HepG2 (cell line): ENCODE results near the gene ZNF217. TPM values are rescaled to one million over a fixed set of nuclear protein-coding genes. Genes with fewer than 3 reads are reported as not detected.
A peak's percentile ranks its signal among the peaks of the same experiment; 100 is the strongest.

Experiments
- HNRNPK ChIP-seq: fragments of 200-400 bp; formaldehyde crosslinking; IDR thresholded peaks from 2 replicates; pipeline ENCODE4 v1.6.1; 2018; ENCODE audit warnings: low read length, low read depth, moderate library complexity, mild to moderate bottlenecking; ENCODE audit not compliant: poor library complexity, severe bottlenecking
- HOXA5 ChIP-seq: sonication (generic); formaldehyde crosslinking; IDR thresholded peaks from 2 replicates; pipeline ENCODE4 v1.4.0; 2020; ENCODE audit warnings: missing genetic modification reagents
- MED13 ChIP-seq: sonication (generic); formaldehyde crosslinking; IDR thresholded peaks from 2 replicates; pipeline ENCODE4 v1.5.0; 2020; ENCODE audit warnings: missing genetic modification reagents
- MYC ChIP-seq: sonication (generic); formaldehyde crosslinking; IDR thresholded peaks from 2 replicates; pipeline ENCODE4 v1.9.0; 2021; ENCODE audit warnings: missing genetic modification reagents, borderline replicate concordance
- POLR2A ChIP-seq, 2 experiments: IDR thresholded peaks; 2 replicates each; pipeline ENCODE4 v1.6.1; 2011; ENCODE audit warnings: low read depth in 2 of 2, low read length in 2 of 2, mild to moderate bottlenecking in 1 of 2, moderate library complexity in 1 of 2; ENCODE audit not compliant: insufficient read depth in 1 of 2
- POLR2G ChIP-seq: fragments of 200-400 bp; formaldehyde crosslinking; IDR thresholded peaks from 2 replicates; pipeline ENCODE4 v1.6.1; 2018; ENCODE audit warnings: mild to moderate bottlenecking, low read depth, low read length, moderate library complexity
- SRSF4 ChIP-seq: fragments of 200-400 bp; formaldehyde crosslinking; IDR thresholded peaks from one replicate; pipeline ENCODE4 v1.6.1; 2018; ENCODE audit warnings: mild to moderate bottlenecking, low read depth, low read length, moderate library complexity; ENCODE audit not compliant: poor library complexity, severe bottlenecking
- ZNF205 ChIP-seq: IDR thresholded peaks from 2 replicates; pipeline ENCODE4 v1.6.1; 2018; ENCODE audit warnings: missing biosample characterization, missing genetic modification reagents
- ZNF263 ChIP-seq: sonication (generic); formaldehyde crosslinking; IDR thresholded peaks from 2 replicates; pipeline ENCODE4 v1.4.0; 2020; ENCODE audit warnings: missing genetic modification reagents
- polyA plus RNA-seq, 8 experiments: library from polyadenylated mRNA; depleted of rRNA in 3 of 8; stranded (reverse) in 7 of 8; unstranded in 1 of 8; fragments of >200 nt; fragmentation: Illumina TruSeq in 4 of 8; extraction: Trizol in 4 of 8; gene quantifications; 2 replicates each; pipeline versions ENCODE4 v1.2.1 to v1.2.3, GENCODE V29; 2011 to 2016; ENCODE audit warnings: low read depth in 4 of 8, missing spikeins in 1 of 8, mixed read lengths in 1 of 8; ENCODE audit not compliant: insufficient read depth in 1 of 8
- total RNA-seq, 5 experiments: library from RNA; depleted of rRNA; stranded (reverse); fragments of >200 nt; fragmentation: Illumina TruSeq; extraction: Trizol; gene quantifications; 2 replicates each; pipeline ENCODE4 v1.2.3, GENCODE V29; 2016; ENCODE audit warnings: low read depth in 1 of 5
- TF ChIP-seq, protein P1 (sequence below): IDR thresholded peaks from 2 replicates; pipeline ENCODE4 v1.6.1; 2016; ENCODE audit warnings: missing genetic modification reagents, missing compliant biosample characterization
- TF ChIP-seq, protein P2 (sequence below): sonication (generic); formaldehyde crosslinking; IDR thresholded peaks from 2 replicates; pipeline ENCODE4 v1.4.0; 2020; ENCODE audit warnings: missing genetic modification reagents

Gene ZNF217
- total and polyA plus RNA-seq, 2 of the 13 experiments (the other 11 are each of a cell fraction or from before 2014, with no cell fraction given) = 22.3 to 29.8 TPM

DNA sequence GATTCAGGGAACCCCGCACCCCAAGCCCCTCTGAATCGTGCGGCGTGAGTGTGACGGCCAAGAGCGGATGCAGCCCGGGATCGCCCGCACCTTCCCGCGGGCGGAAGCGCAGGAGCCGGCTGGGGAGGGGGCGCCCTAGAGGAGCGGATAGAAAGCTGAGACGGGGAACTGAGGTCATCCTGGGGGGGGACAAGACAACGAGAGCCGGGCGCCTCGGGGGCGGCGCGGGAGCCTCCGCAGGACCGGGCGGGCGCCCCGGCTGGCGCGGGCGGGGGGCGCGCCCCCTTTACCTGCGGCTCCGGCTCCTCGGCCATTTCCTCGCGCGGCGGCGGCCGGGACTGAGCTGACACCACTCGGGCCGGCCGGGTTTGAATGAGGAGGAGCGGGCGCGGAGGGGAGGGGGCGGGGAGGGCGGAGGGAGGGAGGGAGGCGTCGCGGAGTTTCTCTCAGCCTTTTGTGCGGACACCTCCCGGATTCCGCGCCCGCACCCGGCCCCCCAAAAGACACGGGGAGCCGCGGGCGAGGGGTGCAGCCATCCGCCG lies at the start of gene ZNF217 (continued):
- TF ChIP-seq ZNF263 (CRISPR knock-in tag) (0 out of 2 replicates have a peak, but pooled peaks have one; percentile 30), MYC (CRISPR knock-in tag) (peak; percentile 44; the same call in 1 of the 2 replicates), MED13 (CRISPR knock-in tag) (0 out of 2 replicates have a peak, but pooled peaks have one; percentile 26), SRSF4 (peak; percentile 48), POLR2A (IDR thresholded peaks at IDR 0.05; ENCODE audit: insufficient read depth in 1 of 2, low read depth in 2 of 2, low read length in 2 of 2) (peak in 1 of 2 experiments; percentile 29; a peak in 1 of 4 replicates), ZNF205 (CRISPR knock-in tag) (0 out of 2 replicates have a peak, but pooled peaks have one; percentile 8), HNRNPK (peak; percentile 80), POLR2G (peak; percentile 64; the same call in 1 of the 2 replicates), HOXA5 (CRISPR knock-in tag) (peak; percentile 76)
- TF ChIP-seq, protein P1, sequence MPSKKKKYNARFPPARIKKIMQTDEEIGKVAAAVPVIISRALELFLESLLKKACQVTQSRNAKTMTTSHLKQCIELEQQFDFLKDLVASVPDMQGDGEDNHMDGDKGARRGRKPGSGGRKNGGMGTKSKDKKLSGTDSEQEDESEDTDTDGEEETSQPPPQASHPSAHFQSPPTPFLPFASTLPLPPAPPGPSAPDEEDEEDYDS (CRISPR knock-in tag) = 0 out of 2 replicates have a peak, but pooled peaks have one; percentile 14
- TF ChIP-seq, protein P2, sequence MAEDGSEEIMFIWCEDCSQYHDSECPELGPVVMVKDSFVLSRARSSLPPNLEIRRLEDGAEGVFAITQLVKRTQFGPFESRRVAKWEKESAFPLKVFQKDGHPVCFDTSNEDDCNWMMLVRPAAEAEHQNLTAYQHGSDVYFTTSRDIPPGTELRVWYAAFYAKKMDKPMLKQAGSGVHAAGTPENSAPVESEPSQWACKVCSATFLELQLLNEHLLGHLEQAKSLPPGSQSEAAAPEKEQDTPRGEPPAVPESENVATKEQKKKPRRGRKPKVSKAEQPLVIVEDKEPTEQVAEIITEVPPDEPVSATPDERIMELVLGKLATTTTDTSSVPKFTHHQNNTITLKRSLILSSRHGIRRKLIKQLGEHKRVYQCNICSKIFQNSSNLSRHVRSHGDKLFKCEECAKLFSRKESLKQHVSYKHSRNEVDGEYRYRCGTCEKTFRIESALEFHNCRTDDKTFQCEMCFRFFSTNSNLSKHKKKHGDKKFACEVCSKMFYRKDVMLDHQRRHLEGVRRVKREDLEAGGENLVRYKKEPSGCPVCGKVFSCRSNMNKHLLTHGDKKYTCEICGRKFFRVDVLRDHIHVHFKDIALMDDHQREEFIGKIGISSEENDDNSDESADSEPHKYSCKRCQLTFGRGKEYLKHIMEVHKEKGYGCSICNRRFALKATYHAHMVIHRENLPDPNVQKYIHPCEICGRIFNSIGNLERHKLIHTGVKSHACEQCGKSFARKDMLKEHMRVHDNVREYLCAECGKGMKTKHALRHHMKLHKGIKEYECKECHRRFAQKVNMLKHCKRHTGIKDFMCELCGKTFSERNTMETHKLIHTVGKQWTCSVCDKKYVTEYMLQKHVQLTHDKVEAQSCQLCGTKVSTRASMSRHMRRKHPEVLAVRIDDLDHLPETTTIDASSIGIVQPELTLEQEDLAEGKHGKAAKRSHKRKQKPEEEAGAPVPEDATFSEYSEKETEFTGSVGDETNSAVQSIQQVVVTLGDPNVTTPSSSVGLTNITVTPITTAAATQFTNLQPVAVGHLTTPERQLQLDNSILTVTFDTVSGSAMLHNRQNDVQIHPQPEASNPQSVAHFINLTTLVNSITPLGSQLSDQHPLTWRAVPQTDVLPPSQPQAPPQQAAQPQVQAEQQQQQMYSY (CRISPR knock-in tag) = peak; percentile 34; the same call in 1 of the 2 replicates
